Body of pancreas (tissue), 4 donors: ENCODE data around the gene ARHGDIG.

ENCODE experiments used
- POLR2A ChIP-seq, 3 donors: fragments of 450-650 bp; IDR thresholded peaks; one replicate each; pipeline ENCODE4 v1.6.1; 2016; ENCODE audit warnings: antibody characterized with exemption in 3 of 3, mild to moderate bottlenecking in 2 of 3
- TF ChIP-seq, protein P1 (sequence below), 7 experiments: fragments of 450-650 bp in 4 of 7; fragments of 200-600 bp in 3 of 7; sonication (generic) in 3 of 7; IDR thresholded peaks; one replicate each; pipeline ENCODE4 v1.5.1; 2016 to 2019; ENCODE audit warnings: antibody characterized with exemption in 7 of 7

DNA sequence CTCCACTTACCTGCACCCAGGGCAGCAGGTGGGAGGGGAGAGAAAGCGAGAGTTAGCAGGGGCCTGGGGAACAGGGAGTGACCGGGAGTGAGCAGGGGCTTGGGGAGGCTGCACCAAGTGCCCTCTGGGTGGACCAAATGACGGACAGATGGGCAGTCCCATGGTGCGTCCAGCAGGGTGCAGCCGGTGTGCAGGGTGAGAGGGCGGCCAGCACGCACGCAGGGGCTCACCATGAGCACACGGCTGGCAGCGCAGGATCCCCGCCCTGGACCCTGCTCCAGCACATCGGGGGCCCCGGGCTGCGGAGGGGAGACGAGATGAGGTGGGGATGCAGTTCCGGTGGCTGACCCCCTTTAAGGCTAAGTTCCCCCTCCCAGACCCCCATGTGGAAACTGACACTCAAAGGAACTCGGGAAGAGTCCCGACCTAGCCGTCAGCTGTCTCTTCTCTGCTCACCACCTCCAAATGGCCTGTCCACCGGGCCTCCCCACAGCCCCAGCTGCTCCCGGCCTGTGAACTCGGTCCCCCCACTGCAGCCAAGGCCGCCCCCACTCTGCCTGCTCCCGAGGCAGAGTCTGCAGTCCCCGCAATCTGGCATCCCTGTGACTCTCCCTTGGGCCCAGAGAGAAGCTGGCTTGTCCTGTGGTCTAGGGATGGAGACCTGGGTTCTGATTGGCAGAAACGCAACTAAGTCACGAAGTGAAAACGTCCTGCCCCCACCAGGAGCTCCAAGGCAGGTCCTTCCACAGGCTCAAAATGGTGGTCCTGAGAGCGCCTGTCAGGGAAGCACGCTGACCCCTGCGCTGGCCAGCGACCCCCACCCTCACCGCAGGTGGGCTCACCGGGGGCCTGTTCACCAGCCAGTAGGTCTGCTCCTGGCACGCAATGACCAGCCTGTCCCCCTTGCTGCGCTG, 7.5 kb upstream of the ARHGDIG start:
- TF ChIP-seq POLR2A (IDR thresholded peaks at IDR 0.05) = no peak
- TF ChIP-seq, protein P1, sequence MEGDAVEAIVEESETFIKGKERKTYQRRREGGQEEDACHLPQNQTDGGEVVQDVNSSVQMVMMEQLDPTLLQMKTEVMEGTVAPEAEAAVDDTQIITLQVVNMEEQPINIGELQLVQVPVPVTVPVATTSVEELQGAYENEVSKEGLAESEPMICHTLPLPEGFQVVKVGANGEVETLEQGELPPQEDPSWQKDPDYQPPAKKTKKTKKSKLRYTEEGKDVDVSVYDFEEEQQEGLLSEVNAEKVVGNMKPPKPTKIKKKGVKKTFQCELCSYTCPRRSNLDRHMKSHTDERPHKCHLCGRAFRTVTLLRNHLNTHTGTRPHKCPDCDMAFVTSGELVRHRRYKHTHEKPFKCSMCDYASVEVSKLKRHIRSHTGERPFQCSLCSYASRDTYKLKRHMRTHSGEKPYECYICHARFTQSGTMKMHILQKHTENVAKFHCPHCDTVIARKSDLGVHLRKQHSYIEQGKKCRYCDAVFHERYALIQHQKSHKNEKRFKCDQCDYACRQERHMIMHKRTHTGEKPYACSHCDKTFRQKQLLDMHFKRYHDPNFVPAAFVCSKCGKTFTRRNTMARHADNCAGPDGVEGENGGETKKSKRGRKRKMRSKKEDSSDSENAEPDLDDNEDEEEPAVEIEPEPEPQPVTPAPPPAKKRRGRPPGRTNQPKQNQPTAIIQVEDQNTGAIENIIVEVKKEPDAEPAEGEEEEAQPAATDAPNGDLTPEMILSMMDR (IDR thresholded peaks at IDR 0.05) = no peak
